ENCODE data around the gene CELF2.

The CELF2 gene

DNA sequence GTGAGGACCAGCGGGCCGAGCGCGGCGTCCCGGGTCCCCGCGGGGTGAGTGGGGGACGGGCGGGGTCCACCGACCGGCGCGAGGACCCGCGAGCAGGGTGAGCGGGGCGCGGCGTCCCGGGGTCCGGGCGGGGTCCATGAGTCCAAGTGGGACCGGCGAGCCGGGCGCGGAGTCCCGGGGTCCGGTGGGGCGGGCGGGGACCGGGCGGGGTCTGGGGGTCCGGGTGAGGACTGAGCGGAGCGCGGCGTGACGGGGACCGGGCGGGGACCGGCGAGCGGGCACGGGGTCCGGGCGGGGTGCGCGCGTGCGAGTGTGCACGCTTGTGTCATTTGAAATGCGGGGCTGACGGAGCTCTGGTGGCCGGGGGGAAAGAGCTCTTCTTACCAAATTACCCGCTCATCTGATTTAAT lies 765 bp downstream of the CELF2 start:
- peaks cover 37% of the 10 kb centered on the region for H3K27me3 ChIP-seq
- TF ChIP-seq, protein P1, sequence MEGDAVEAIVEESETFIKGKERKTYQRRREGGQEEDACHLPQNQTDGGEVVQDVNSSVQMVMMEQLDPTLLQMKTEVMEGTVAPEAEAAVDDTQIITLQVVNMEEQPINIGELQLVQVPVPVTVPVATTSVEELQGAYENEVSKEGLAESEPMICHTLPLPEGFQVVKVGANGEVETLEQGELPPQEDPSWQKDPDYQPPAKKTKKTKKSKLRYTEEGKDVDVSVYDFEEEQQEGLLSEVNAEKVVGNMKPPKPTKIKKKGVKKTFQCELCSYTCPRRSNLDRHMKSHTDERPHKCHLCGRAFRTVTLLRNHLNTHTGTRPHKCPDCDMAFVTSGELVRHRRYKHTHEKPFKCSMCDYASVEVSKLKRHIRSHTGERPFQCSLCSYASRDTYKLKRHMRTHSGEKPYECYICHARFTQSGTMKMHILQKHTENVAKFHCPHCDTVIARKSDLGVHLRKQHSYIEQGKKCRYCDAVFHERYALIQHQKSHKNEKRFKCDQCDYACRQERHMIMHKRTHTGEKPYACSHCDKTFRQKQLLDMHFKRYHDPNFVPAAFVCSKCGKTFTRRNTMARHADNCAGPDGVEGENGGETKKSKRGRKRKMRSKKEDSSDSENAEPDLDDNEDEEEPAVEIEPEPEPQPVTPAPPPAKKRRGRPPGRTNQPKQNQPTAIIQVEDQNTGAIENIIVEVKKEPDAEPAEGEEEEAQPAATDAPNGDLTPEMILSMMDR (IDR thresholded peaks at IDR 0.05; ENCODE audit: low read depth, low read length), result no peak
- H3K36me3 ChIP-seq, result no peaks in the 10 kb centered on the region
- H3K4me3 ChIP-seq (ENCODE audit: low read depth, low read length), result no peak overlapping the region
- no peaks in the 10 kb centered on the region for H3K4me1 ChIP-seq
- H3K9me3 ChIP-seq, result no peaks in the 10 kb centered on the region
- no peak for DNase-seq

DNA sequence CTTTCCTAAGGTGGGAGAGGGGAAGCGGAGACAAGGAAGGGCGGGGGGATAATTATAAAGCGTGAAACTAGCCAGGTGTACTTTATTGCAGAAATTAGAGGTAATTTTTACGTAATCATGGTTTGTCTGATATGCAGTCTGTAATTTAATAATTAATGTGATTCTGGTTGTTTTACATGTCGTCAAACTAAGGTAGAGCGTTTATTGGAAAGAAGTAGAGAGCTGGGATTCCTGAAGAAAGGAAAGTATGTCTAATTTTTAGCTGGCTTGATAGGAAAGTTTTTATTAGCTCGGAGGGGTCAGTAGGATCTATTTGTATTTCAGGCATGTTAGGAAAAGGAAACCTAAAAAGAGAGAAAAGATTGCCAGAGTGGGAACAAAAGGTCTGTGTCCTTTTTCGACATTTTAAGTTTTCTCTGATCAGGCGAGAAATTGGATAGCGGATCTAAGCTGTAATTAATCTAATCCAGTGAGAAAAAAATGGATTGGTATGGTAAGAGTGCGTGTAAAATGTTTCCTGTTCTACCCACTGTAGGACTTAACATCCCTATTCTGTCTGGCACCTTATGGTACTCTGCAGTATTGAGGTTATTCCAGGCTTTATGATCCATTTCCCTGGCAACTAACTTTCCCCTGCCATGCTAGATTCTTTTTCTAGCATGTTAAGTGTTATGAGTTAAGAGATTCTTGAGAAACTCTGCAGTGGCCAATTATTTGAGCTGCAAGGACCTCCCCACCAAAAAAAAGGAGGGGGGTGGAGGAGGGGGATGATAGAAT lies 1.4 kb downstream of the CELF2 start:
- Histone ChIP-seq H3K4me3 (ENCODE audit: low read depth, low read length) (no peak overlapping the region), H3K4me1 (no peaks in the 10 kb centered on the region), H3K36me3 (no peaks in the 10 kb centered on the region), H3K9me3 (no peaks in the 10 kb centered on the region), H3K27me3 (peaks cover 37% of the 10 kb centered on the region)
- TF ChIP-seq, protein P1 (IDR thresholded peaks at IDR 0.05; ENCODE audit: low read depth, low read length), result no peak
- no peak for DNase-seq

DNA sequence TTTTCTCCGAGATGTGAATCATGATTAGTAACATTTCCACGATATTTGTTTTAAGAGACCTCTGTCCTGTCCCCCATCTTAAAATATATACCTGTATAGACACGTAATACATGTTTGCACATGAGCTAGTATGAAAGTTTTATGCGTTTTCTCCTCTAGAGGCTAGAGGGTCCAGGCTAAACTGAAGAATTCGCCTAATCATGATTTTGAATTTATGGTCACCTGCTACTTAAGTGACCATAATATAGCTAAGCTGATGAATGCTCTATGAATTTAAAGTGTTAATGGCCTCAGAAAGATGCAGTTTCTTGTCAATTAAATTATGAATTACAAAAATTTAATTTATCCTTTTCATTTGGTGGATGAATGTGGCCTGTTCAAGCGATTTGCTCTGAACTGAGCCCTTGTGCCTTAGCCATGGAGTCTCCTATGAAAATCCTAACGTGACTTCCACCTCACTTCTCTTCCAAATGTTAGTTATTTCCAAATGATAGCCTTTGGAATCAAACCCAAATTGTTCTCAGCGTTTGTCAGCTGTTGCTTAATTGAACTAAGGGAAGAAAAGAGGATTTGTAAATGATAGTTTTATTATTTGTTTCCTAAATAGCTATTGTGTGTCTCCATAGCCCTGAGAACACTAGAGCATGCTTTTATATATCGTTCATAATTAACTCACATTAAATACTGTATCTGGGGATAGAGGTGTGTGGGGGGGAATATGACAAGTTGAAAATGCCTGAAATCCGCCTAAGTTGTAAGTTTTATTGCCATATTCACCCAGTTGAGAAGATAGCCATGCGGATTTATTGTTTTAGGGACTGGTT lies 2.3 kb downstream of the CELF2 start:
- no peak for DNase-seq
- TF ChIP-seq, protein P1 (IDR thresholded peaks at IDR 0.05; ENCODE audit: low read depth, low read length), result no peak
- Histone ChIP-seq H3K9me3 (no peaks in the 10 kb centered on the region), H3K4me1 (no peaks in the 10 kb centered on the region), H3K4me3 (ENCODE audit: low read depth, low read length) (no peak overlapping the region), H3K27me3 (peaks cover 37% of the 10 kb centered on the region), H3K36me3 (no peaks in the 10 kb centered on the region)

DNA sequence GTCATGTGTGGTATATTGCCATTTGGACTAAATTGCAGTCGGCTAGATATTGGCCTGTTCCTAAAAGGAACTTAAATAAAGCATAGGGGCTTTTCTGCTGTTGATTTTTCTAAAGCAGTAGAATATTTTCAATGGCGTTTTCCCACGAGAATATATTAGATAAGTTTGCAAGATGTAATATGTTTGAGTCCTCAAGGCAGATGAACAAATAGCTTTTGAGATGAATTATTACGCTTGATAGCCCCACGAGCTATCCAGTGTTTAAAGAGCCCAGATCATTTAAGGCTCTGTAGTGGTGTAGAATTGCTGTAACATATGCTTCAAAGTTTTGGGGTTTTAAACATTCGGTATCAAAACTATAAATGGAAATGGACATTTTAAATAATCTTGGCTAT lies 2.9 kb downstream of the CELF2 start:
- Histone ChIP-seq H3K4me1 (no peaks in the 10 kb centered on the region), H3K27me3 (peaks cover 37% of the 10 kb centered on the region), H3K9me3 (no peaks in the 10 kb centered on the region), H3K36me3 (no peaks in the 10 kb centered on the region), H3K4me3 (ENCODE audit: low read depth, low read length) (no peak overlapping the region)
- TF ChIP-seq, protein P1 (IDR thresholded peaks at IDR 0.05; ENCODE audit: low read depth, low read length), result no peak
- DNase-seq, result no peak

DNA sequence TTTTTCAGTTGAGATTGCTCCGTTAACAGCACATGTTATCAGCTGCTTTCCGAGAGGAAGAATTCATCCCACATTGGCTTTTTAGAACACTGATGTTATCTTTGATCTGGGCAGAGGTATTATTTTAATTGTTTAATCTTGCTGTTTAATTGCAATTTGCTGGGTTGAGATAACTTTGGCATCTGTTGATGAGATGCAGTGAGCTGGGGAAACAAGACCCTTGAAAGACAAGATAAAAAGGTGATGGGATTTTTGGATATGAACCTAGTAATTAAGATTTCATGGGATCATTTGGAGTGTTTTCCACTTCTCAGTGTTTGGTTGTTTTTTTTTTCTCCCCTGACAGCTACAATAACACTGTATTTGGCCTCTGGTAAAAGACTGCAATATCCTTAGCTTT lies 4.5 kb downstream of the CELF2 start:
- H3K27me3 ChIP-seq, result peaks cover 26% of the 10 kb centered on the region
- H3K9me3 ChIP-seq, result no peaks in the 10 kb centered on the region
- no peak overlapping the region for H3K4me3 ChIP-seq (ENCODE audit: low read depth, low read length)
- TF ChIP-seq, protein P1 (IDR thresholded peaks at IDR 0.05; ENCODE audit: low read depth, low read length), result no peak
- DNase-seq, result no peak
- no peaks in the 10 kb centered on the region for H3K4me1 ChIP-seq
- H3K36me3 ChIP-seq, result no peaks in the 10 kb centered on the region

Measured in BE2C (cell line).